GM19193 (cell line): ENCODE results near the gene AP4M1.

Experiments
- POLR2A ChIP-seq: IDR thresholded peaks from 4 replicates; pipeline ENCODE4 v1.6.1; 2011; ENCODE audit not compliant: insufficient read depth, insufficient read length; ENCODE audit errors: extremely low read depth

AP4M1 gene, protein sequence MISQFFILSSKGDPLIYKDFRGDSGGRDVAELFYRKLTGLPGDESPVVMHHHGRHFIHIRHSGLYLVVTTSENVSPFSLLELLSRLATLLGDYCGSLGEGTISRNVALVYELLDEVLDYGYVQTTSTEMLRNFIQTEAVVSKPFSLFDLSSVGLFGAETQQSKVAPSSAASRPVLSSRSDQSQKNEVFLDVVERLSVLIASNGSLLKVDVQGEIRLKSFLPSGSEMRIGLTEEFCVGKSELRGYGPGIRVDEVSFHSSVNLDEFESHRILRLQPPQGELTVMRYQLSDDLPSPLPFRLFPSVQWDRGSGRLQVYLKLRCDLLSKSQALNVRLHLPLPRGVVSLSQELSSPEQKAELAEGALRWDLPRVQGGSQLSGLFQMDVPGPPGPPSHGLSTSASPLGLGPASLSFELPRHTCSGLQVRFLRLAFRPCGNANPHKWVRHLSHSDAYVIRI

DNA sequence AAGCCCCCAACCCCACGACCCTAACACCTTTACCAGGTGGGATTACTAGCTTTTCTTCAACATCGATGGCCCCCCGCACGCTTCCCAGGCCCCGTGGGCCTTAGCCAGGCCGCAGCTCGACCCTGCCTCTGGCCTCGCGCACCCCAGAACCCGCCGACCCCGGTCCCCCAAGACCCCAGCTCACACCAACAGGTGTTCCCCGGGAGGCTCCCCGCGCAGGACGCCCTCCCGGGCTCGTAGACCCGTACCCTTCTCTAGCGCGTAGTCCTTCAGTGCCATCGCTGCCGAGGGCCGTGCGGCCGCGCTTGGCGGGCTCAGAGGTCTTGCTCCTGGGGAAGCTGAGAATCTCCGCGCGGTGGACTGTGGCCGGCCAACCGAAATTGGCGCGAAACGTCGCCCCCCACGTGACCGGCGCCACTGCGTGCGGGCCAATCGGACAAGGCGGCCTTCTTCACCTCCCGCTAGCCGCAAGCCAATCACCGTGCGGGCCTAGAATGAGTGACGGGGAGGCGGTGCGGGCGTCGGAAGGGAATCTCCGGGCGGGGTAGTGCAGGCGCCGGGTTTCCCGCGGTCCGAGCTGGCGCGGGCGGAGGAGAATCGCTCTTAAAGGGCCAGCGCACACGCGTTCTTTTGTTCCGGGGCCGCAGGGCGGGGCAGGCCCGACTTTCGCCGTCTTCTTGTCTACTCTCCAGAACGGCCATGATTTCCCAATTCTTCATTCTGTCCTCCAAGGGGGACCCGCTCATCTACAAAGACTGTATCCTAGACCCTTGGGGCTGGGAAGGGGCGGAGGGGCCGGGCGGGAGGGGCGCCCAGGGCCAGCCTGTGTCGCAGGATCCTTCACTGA, at the start of gene AP4M1, which contains the start of gene MCM7:
Gene AP4M1, plus strand, starts transcription at position 628 of the 847 bp plus-strand sequence. Its CDS starts 72 bp downstream, at position 700.
Gene MCM7, minus strand, starts transcription at position 382 of the 847 bp plus-strand sequence. Its CDS starts 103 bp downstream, at position 279.
- peak; percentile 79 for TF ChIP-seq POLR2A

DNA sequence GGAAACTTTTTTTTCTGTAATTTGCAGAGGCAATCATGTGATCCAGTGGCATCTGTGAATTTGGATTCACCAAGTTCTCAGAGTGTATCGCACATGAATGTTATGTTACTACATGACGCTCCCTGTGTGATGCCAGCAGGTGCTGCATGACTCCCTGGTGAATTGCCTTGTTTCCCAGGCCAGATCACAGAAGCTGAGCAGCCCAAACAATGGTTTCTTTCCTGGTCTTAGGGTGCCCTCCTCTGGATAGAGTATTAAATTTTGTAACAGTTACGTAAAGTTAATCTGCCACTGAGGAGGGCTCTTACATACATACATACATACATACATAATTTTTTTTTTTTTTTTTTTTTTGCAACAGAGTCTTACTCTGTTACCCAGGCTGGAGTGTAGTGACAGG, 48.2 kb upstream of the AP4M1 start:
- no peak for TF ChIP-seq POLR2A

DNA sequence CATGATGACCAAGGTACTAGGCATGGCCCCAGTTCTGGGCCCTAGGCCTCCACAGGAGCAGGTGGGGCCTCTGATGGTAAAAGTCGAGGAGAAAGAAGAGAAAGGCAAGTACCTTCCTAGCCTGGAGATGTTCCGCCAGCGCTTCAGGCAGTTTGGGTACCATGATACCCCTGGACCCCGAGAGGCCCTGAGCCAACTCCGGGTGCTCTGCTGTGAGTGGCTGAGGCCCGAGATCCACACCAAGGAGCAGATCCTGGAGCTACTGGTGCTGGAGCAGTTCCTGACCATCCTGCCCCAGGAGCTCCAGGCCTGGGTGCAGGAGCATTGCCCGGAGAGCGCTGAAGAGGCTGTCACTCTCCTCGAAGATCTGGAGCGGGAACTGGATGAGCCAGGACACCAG, 44.4 kb upstream of the AP4M1 start:
- no peak for TF ChIP-seq POLR2A

DNA sequence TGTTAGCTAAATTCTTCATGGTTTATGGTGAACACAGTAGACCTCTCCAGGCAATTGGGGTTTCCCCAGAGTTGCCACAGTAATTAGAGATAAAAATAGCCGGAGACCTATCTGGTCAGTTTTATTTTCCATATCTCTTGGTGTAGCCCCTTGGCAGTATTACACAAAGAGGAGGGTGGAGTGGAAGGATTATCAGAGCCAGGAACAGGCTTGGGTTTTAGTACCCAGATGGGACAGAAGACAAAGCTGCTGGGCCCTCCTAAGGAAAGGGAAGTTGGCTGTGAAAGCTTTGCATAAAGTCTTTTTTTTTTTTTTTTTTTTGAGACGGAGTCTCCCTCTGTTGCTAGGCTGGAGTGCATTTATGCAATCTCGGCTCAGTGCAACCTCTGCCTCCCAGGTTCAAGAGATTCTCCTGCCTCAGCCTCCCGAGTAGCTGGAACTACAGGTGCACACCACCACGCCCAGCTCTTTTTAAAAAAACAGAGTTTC, 42.1 kb upstream of the AP4M1 start:
- no peak for TF ChIP-seq POLR2A

DNA sequence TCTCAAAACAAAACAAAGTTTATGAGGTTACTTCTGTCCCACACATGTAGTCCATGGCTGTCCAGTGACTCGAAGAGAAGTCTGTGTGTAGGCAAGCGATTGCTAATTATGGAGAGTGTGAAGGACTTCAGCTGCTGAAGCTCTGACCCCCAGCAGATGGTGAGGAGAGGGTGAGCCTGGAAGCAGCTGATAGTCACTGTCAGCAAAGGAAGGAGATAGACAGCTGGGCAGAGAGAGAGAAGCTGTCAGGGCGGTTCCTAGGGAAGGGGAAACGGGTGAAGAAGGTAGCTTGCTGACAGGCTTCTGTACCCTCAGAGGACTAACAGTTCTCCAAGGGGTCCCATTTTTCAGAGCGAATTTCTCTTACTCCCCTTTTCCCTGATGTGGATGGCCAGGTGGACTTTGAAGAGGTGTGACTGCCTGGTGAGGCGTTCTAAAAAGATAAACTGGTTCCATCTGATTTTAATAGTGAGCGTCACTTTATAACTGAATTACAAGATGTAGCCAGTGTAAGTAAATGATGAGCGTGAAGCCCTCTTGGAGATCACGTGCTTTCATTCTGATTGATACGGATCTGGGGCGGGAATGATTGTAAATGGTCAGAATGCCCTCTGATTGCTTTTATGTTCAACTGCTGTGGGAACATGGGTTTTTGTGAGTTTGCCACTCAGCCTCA, 39.8 kb upstream of the AP4M1 start:
- no peak for TF ChIP-seq POLR2A

DNA sequence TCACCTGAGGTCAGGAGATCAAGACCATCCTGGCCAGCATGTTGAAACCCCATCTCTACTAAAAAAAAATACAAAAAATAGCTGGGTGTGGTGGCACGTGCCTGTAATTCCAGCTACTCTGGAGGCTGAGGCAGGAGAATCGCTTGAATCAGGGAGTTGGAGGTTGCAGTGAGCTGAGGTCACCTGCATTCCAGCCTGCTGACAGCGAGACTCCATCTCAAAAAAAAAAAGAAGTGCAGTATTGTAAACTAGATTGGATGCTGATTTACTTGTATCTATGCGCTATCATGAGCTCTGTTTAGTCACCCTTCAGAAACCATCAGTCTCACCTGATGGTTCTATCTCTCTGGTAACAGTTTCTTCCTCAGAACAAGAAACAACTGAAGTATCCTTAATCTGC, 38.1 kb upstream of the AP4M1 start:
- no peak for TF ChIP-seq POLR2A

DNA sequence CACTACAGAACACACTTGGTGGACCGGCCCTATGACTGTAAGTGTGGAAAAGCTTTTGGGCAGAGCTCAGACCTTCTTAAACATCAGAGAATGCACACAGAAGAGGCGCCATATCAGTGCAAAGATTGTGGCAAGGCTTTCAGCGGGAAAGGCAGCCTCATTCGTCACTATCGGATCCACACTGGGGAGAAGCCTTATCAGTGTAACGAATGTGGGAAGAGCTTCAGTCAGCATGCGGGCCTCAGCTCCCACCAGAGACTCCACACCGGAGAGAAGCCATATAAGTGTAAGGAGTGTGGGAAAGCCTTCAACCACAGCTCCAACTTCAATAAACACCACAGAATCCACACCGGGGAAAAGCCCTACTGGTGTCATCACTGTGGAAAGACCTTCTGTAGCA, 37.3 kb upstream of the AP4M1 start:
- no peak for TF ChIP-seq POLR2A

DNA sequence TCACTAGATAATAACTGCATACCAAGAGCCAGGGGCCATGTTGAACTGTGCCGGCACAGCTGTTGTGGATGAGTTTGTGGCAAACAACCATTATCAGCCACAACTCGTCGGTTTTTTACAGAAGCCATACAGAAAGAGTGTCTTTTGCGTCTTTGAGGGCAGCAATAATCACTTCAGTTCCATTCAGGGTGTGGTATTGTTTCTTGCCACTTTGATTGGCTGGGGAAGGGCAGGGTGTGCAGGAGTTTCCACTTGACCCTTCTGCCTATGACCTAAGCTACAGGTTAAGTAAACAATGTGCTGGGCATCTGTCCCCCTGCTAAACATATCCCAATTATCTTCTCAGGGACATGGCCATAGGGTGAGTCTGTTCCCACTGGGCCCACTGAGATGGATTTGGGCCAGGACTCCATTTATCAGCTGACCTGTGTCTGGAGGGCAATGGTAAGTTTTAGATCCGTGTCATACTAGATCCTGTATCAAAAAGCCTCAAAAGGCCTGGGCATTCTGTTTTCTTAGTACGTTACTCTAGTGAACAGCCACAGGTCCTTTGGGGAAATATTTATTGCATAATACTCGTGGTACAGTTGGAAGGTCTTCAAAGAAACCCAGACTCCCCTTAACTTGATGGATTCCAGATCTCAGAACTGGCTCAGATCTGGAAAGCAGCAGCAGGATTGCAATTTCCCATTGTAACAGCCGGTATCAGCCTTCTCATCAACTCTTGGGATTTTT, 35.8 kb upstream of the AP4M1 start:
- TF ChIP-seq POLR2A: no peak

DNA sequence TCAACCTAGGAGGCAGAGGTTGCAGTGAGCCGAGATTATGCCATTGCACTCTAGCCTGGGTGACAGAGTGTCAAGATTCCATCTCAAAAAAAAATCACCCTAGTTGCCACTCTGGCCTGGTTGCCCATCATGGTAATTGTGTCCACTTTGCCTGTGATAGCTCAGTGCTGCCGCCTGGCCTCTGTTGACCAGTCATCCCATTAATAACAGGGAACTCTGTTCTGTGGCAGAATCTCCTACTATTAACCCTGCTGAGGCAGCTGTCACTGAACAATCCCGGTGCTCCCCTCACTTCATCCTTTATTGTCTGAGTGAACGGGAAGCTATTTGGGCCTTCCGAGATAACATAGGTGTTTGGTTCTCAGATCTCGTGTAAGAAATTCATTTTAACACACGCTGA, 34.5 kb upstream of the AP4M1 start:
- no peak for TF ChIP-seq POLR2A

DNA sequence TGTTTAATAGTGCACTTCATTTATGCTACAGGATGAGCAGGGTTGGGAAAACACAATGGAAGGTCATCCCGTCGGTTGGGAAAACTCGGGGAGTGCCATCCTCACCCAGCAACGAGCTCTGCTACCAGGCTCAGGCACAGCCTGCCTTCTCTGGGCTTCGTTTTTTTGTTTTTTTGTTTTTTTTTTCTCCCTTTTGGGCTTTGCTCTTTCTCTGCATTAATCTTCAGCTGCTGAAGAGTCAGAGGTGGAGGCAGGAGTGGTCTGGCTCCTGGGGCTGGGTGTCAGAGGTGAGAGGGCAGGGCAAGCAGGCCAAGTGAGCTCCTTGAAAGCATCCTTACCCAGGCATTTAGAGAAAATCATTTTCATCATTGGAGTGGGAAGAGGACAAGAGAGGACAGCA, 31.5 kb upstream of the AP4M1 start:
- TF ChIP-seq POLR2A: no peak

DNA sequence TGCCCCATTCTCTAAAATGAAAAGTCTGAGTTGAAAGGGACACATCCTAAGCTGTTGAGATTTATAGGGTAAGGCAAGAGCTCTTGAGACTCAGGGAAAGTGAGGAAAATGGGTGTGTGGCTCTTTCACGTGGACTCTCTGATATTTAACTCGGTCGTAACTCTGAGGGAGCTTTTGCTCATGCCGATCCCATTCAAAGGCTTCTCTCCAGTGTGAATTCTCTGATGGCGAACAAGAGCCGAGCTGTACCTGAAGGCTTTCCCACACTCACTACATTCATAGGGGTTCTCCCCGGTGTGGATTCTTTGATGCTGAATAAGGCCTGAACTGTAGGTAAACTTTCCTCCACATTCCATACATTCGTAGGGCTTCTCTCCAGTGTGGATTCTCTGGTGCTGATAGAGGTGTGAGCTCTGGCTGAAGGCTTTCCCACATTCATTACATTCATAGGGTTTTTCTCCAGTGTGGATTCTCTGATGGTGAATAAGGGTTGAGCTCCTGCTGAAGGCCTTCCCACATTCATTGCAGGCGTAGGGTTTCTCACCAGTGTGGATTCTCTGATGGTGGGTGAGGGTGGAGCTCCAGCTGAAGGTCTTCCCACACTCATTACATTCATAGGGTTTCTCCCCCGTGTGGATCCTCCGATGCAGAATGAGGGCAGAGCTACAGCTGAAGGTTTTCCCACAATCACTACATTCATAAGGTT, 30.3 kb upstream of the AP4M1 start:
- no peak for TF ChIP-seq POLR2A

DNA sequence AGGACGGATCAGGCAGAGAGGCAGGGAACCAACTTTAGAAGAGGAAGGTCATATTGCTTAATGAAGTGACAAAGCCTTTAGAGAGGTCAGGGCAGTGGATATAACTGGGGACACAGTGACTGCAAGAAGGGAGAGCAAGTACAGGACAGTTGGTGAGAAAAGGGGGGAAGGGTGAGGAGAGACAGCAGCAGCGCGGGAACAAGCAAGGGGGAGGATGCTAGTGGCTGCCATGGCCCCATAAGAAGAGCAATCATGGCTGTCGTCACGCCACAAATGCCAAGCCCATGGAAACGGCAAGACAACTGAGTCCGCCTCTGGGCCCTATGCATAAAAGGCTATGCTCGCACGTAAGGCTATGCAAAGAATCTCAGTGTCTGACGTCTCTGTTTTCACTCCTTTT, 29.0 kb upstream of the AP4M1 start:
- no peak for TF ChIP-seq POLR2A

DNA sequence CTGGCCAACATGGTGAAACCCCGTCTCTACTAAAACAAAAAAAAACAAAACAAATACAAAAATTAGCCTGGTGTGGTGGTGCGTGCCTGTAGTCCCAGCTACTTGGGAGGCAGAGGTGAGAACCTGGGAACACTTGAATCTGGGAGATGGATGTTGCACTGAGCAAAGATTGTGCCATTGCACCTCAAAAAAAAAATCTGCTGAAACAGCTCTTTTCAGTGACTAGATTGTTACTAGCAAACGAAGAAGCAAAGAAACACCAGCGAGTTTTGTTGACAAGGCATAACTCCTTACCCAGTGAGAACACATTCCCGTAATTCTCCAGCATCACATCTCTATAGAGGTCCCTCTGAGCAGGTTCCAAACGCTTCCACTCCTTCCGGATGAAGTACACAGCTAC, 26.6 kb upstream of the AP4M1 start:
- no peak for TF ChIP-seq POLR2A

DNA sequence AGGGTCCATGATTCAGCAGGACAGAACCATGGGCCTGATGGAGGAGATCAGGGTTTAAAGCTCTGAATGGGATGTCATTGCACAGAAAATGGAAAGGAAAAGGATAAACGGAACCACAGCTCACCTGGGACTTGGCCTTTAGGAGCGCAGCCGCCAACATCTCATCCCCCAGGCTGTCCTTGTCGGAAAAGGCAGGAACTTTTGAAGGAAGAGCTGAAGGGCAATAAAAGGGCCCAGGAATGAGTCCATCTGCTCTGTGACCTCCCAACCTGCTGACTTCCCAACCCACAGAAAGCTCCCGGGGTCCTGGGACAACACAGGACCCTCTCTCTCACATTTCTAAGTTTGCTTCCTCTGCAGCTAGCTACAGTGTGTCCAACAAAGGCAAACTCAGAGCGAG, 26.0 kb upstream of the AP4M1 start:
- no peak for TF ChIP-seq POLR2A
